ENCODE data around the gene PTCRA.

- TF ChIP-seq CREB5 (CRISPR knock-in tag; IDR thresholded peaks at IDR 0.05; ENCODE audit: low read depth): no peak
- no peak for TF ChIP-seq ZNF70 (CRISPR knock-in tag; IDR thresholded peaks at IDR 0.05)
- TF ChIP-seq ZFP3 (CRISPR knock-in tag; IDR thresholded peaks at IDR 0.05): no peak
- no peak for TF ChIP-seq ZC3H10 (CRISPR knock-in tag; IDR thresholded peaks at IDR 0.05)
- no peak for TF ChIP-seq PPARA (CRISPR knock-in tag; IDR thresholded peaks at IDR 0.05; ENCODE audit: borderline replicate concordance)
- no peak for TF ChIP-seq TSHZ2 (CRISPR knock-in tag; IDR thresholded peaks at IDR 0.05)
- TF ChIP-seq SNAI2 (CRISPR knock-in tag; IDR thresholded peaks at IDR 0.05): no peak
- no peak for TF ChIP-seq RARB (CRISPR knock-in tag; IDR thresholded peaks at IDR 0.05)
Measured at GRCh38 chr6:42942444-42942843, 26.6 kb downstream of the PTCRA start.
